Fibroblast of lung (primary cell): ENCODE data around the gene SORD.

Source experiments
- EZH2 ChIP-seq: IDR thresholded peaks from 2 replicates; pipeline ENCODE4 v1.5.1; 2012; ENCODE audit warnings: low read length, control low read depth, mild to moderate bottlenecking; ENCODE audit errors: missing control alignments
- TF ChIP-seq, protein P1 (sequence below), 2 donors: IDR thresholded peaks in 1 of 2; conservative IDR thresholded peaks in 1 of 2; 1 replicate in 1 of 2; 2 replicates in 1 of 2; pipeline ENCODE4 v1.5.1; 2011 to 2012; ENCODE audit warnings: low read length in 2 of 2, control low read depth in 1 of 2, inconsistent platforms in 1 of 2, low read depth in 1 of 2, mild to moderate bottlenecking in 1 of 2

DNA sequence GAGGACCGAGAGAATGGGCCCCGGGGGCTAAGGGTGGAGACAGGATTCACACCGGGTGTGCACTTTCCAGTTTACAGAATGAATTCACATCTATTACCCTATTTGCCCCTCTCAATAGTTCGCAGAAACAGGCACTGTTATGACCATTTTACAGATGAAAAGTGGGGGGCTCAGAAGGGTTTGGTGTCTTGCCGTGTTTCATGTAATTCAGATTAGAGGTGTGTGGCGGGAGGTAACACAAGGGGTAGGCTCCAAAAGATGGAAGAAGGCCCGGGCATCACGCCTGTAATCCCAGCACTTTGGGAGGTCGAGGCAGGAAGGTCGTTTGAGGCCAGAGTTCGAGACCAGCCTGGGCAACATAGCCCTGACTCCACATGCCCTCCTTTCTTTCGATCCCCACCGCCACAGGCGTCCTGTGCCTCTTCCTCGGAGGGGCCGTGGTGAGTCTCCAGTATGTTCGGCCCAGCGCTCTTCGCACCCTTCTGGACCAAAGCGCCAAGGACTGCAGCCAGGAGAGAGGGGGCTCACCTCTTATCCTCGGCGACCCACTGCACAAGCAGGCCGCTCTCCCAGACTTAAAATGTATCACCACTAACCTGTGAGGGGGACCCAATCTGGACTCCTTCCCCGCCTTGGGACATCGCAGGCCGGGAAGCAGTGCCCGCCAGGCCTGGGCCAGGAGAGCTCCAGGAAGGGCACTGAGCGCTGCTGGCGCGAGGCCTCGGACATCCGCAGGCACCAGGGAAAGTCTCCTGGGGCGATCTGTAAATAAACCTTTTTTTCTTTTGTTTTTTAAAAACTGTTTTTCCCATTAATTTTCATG lies 94.5 kb downstream of the SORD start:
- TF ChIP-seq, protein P1, sequence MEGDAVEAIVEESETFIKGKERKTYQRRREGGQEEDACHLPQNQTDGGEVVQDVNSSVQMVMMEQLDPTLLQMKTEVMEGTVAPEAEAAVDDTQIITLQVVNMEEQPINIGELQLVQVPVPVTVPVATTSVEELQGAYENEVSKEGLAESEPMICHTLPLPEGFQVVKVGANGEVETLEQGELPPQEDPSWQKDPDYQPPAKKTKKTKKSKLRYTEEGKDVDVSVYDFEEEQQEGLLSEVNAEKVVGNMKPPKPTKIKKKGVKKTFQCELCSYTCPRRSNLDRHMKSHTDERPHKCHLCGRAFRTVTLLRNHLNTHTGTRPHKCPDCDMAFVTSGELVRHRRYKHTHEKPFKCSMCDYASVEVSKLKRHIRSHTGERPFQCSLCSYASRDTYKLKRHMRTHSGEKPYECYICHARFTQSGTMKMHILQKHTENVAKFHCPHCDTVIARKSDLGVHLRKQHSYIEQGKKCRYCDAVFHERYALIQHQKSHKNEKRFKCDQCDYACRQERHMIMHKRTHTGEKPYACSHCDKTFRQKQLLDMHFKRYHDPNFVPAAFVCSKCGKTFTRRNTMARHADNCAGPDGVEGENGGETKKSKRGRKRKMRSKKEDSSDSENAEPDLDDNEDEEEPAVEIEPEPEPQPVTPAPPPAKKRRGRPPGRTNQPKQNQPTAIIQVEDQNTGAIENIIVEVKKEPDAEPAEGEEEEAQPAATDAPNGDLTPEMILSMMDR (conservative IDR thresholded peaks at IDR 0.05 in 1 of 2, IDR thresholded peaks at IDR 0.05 in 1 of 2; ENCODE audit: low read depth in 1 of 2, low read length in 2 of 2), result no peak
- TF ChIP-seq EZH2, result peak; percentile 20
